ENCODE results near the gene IRF9. TPM values are rescaled to one million over a fixed set of nuclear protein-coding genes. Genes with fewer than 3 reads are reported as not detected.

IRF9 gene
- total and polyA plus RNA-seq, 2 of the 13 experiments (the other 11 are each of a cell fraction or from before 2014, with no cell fraction given), result 14.9 to 49.7 TPM

GRCh38 chr14:24113379-24113800 lies 47.7 kb upstream of the IRF9 start (continued):
- TF ChIP-seq ZNF646 (CRISPR knock-in tag; IDR thresholded peaks at IDR 0.05) (no peak), MED1 (CRISPR knock-in tag; IDR thresholded peaks at IDR 0.05) (no peak), ZBTB43 (CRISPR knock-in tag; conservative IDR thresholded peaks at IDR 0.05) (no peak), E2F1 (CRISPR knock-in tag; IDR thresholded peaks at IDR 0.05) (peak; percentile 71; the same call in 1 of the 2 replicates), NFIB (CRISPR knock-in tag; IDR thresholded peaks at IDR 0.05; ENCODE audit: borderline replicate concordance) (no peak), ZNF629 (CRISPR knock-in tag; conservative IDR thresholded peaks at IDR 0.05) (no peak), ZNF768 (CRISPR knock-in tag; IDR thresholded peaks at IDR 0.05) (no peak), SAFB2 (CRISPR knock-in tag; IDR thresholded peaks at IDR 0.05; ENCODE audit: borderline replicate concordance, low read depth) (no peak), ZNF670 (CRISPR knock-in tag; IDR thresholded peaks at IDR 0.05; ENCODE audit: borderline replicate concordance) (no peak), DRAP1 (CRISPR knock-in tag; IDR thresholded peaks at IDR 0.05) (no peak), AGO1 (IDR thresholded peaks at IDR 0.05; ENCODE audit: low read depth, low read length, poor library complexity, severe bottlenecking) (no peak), ZNF33A (CRISPR knock-in tag; IDR thresholded peaks at IDR 0.05; ENCODE audit: borderline replicate concordance) (no peak), SETDB1 (CRISPR knock-in tag; IDR thresholded peaks at IDR 0.05; ENCODE audit: borderline replicate concordance) (0 out of 2 replicates have a peak, but pooled peaks have one; percentile 76), ZNF329 (CRISPR knock-in tag; IDR thresholded peaks at IDR 0.05; ENCODE audit: low read depth) (no peak)
- TF ChIP-seq, protein P1, sequence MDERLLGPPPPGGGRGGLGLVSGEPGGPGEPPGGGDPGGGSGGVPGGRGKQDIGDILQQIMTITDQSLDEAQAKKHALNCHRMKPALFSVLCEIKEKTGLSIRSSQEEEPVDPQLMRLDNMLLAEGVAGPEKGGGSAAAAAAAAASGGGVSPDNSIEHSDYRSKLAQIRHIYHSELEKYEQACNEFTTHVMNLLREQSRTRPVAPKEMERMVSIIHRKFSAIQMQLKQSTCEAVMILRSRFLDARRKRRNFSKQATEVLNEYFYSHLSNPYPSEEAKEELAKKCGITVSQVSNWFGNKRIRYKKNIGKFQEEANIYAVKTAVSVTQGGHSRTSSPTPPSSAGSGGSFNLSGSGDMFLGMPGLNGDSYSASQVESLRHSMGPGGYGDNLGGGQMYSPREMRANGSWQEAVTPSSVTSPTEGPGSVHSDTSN (CRISPR knock-in tag; IDR thresholded peaks at IDR 0.05), result no peak
- TF ChIP-seq, protein P2, sequence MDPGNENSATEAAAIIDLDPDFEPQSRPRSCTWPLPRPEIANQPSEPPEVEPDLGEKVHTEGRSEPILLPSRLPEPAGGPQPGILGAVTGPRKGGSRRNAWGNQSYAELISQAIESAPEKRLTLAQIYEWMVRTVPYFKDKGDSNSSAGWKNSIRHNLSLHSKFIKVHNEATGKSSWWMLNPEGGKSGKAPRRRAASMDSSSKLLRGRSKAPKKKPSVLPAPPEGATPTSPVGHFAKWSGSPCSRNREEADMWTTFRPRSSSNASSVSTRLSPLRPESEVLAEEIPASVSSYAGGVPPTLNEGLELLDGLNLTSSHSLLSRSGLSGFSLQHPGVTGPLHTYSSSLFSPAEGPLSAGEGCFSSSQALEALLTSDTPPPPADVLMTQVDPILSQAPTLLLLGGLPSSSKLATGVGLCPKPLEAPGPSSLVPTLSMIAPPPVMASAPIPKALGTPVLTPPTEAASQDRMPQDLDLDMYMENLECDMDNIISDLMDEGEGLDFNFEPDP (CRISPR knock-in tag; conservative IDR thresholded peaks at IDR 0.05), result no peak

All from HepG2 (cell line).